Right forelimb (tissue), 1 donor: ENCODE data around the gene VEGFD.

Experiments
- DNase-seq: peaks from one replicate; pipeline ENCODE4 v3.0.0-alpha.2; 2018

The VEGFD gene

GRCh38 chrX:15299941-15300851 lies 84.0 kb downstream of the VEGFD start:
- DNase-seq = no peak

GRCh38 chrX:15298780-15299179 lies 85.4 kb downstream of the VEGFD start:
- DNase-seq = no peak

- no peak for DNase-seq
Observed at GRCh38 chrX:15298201-15298600, 86.0 kb downstream of the VEGFD start.
